ENCODE results near the gene C4B.

C4B gene

DNA sequence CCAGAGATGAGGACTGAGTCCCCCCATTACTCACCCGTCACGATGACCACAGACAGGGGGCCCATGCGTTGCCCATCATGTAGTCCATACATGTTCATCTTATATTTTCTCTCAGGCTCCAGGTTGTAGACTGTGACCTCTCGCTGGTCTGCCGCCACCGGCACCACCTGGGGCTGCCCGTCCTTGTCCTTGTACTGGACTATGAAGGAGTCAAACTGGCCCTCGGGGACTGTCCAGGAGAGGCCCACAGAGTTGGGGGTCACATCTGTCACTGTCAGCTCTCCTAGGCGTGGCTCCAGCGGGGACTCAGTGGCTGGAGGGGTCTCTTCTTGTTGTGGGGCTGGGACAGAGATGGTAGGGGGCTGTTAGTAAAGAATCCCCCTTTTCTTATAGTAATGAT is 59.0 kb downstream of the C4B start:
- Histone ChIP-seq H3K27ac (ENCODE audit: insufficient read depth in 1 of 2, low read depth in 1 of 2, low read length in 2 of 2, poor library complexity in 1 of 2, severe bottlenecking in 2 of 2) (no peak overlapping the region), H3K27me3 (replicated peaks in 2 of 5; ENCODE audit: control insufficient read depth in 4 of 5, insufficient read depth in 5 of 5, low read length in 4 of 5) (peaks cover 0 to 2% (median 0%) of the 10 kb centered on the region in 5 experiments), H3K36me3 (ENCODE audit: control insufficient read depth in 4 of 4, insufficient read depth in 4 of 4, low read length in 3 of 4) (no peaks in the 10 kb centered on the region), H3K4me1 (ENCODE audit: control extremely low read depth in 1 of 4, control insufficient read depth in 4 of 4, insufficient read depth in 4 of 4, low read length in 3 of 4) (no peaks in the 10 kb centered on the region), H3K9me3 (ENCODE audit: control extremely low read depth in 1 of 5, control insufficient read depth in 4 of 5, insufficient read depth in 2 of 5, low read depth in 1 of 5, low read length in 4 of 5) (no peaks in the 10 kb centered on the region), H3K4me3 (ENCODE audit: control insufficient read depth in 1 of 7, extremely low read depth in 1 of 7, insufficient read depth in 4 of 7, low read depth in 2 of 7, low read length in 6 of 7) (no peak overlapping the region)
- ChIA-PET CTCF (no interaction called here), POLR2A (no interaction called here)
- no peak for DNase-seq
- WGBS (ENCODE audit: insufficient coverage) = 94% methylated on average over 5 of the region's 10 CpGs

DNA sequence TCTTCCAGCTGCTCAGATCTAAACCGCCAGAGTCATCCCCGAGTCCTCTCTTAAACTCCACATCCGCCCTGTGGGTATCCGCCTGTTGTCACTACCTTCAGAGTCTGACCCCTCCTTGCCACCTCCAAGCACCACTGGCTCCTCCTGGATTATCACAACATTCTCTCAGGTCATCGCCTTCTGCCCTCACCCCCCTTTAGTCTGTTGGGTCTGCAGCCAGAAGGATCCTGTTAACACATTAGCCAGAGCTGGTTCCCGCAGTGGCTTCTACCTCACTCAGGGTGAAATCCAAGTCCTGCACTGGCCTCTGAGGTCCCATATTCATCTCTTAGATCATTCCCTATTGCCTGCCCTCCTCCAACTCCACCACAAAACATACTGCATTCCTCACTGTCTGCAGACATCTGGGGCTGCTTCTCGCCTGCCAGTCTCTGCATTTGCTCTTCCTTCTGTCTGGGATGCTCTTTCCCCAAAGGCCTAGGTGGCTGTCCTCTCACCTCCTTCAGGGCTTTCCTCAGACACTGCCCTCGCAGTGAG is 60.5 kb downstream of the C4B start:
- DNase-seq = no peak
- Histone ChIP-seq H3K4me1 (ENCODE audit: control extremely low read depth in 1 of 4, control insufficient read depth in 4 of 4, insufficient read depth in 4 of 4, low read length in 3 of 4) (no peaks in the 10 kb centered on the region), H3K36me3 (ENCODE audit: control insufficient read depth in 4 of 4, insufficient read depth in 4 of 4, low read length in 3 of 4) (no peaks in the 10 kb centered on the region), H3K9me3 (ENCODE audit: control extremely low read depth in 1 of 5, control insufficient read depth in 4 of 5, insufficient read depth in 2 of 5, low read depth in 1 of 5, low read length in 4 of 5) (no peaks in the 10 kb centered on the region), H3K27ac (ENCODE audit: insufficient read depth in 1 of 2, low read depth in 1 of 2, low read length in 2 of 2, poor library complexity in 1 of 2, severe bottlenecking in 2 of 2) (no peak overlapping the region), H3K27me3 (replicated peaks in 2 of 5; ENCODE audit: control insufficient read depth in 4 of 5, insufficient read depth in 5 of 5, low read length in 4 of 5) (peaks cover 0 to 2% (median 0%) of the 10 kb centered on the region in 5 experiments), H3K4me3 (ENCODE audit: control insufficient read depth in 1 of 7, extremely low read depth in 1 of 7, insufficient read depth in 4 of 7, low read depth in 2 of 7, low read length in 6 of 7) (no peak overlapping the region)
- WGBS (ENCODE audit: insufficient coverage) = 92% methylated on average over 8 of the region's 8 CpGs
- CTCF ChIA-PET = no interaction called here
- POLR2A ChIA-PET = no interaction called here

GRCh38 chr6:32075781-32076180 is 61.2 kb downstream of the C4B start:
- Histone ChIP-seq H3K27ac (ENCODE audit: insufficient read depth in 1 of 2, low read depth in 1 of 2, low read length in 2 of 2, poor library complexity in 1 of 2, severe bottlenecking in 2 of 2) (no peak overlapping the region), H3K4me3 (ENCODE audit: control insufficient read depth in 1 of 7, extremely low read depth in 1 of 7, insufficient read depth in 4 of 7, low read depth in 2 of 7, low read length in 6 of 7) (no peak overlapping the region)
- POLR2A ChIA-PET = no interaction called here

DNA sequence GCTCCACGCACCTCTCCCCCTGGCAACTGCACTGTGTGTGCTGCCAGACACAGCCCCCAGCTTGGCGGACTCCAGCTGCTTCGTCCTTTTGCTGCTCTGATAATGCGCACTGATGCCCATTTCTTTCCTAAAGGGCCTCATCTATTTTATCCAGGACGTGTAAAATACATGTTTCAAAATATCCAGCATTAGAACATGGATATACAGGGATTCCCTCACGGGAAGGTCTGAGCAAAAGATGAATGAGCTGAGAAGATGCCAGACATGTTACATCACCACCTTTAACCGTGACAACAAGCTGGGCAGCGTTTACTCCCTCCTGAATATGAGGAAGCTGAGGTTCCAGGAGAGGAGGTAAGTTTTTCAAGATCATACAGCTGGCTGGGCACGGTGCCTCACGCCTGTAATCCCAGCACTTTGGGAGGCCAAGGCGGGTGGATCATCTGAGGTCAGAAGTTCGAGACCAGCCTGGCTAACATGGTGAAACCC is 61.8 kb downstream of the C4B start:
- Histone ChIP-seq H3K27me3 (replicated peaks in 2 of 5; ENCODE audit: control insufficient read depth in 4 of 5, insufficient read depth in 5 of 5, low read length in 4 of 5) (peaks cover 0 to 2% (median 0%) of the 10 kb centered on the region in 5 experiments), H3K4me3 (ENCODE audit: control insufficient read depth in 1 of 7, extremely low read depth in 1 of 7, insufficient read depth in 4 of 7, low read depth in 2 of 7, low read length in 6 of 7) (no peak overlapping the region), H3K36me3 (ENCODE audit: control insufficient read depth in 4 of 4, insufficient read depth in 4 of 4, low read length in 3 of 4) (no peaks in the 10 kb centered on the region), H3K9me3 (ENCODE audit: control extremely low read depth in 1 of 5, control insufficient read depth in 4 of 5, insufficient read depth in 2 of 5, low read depth in 1 of 5, low read length in 4 of 5) (no peaks in the 10 kb centered on the region), H3K27ac (ENCODE audit: insufficient read depth in 1 of 2, low read depth in 1 of 2, low read length in 2 of 2, poor library complexity in 1 of 2, severe bottlenecking in 2 of 2) (no peak overlapping the region), H3K4me1 (ENCODE audit: control extremely low read depth in 1 of 4, control insufficient read depth in 4 of 4, insufficient read depth in 4 of 4, low read length in 3 of 4) (no peaks in the 10 kb centered on the region)
- WGBS (ENCODE audit: insufficient coverage) = 87% methylated on average over 3 of the region's 12 CpGs
- CTCF ChIA-PET = interaction anchor here (1.0 kb wide), 1 partner anchor 10 kb away, joined by 3 read pairs; no protein-coding TSS in a partner anchor
- POLR2A ChIA-PET = no interaction called here
- peak in 1 of 3 donors; percentile 14 for DNase-seq

More at GRCh38 chr6:32075781-32076180, 61.2 kb downstream of the C4B start:
- DNase-seq = no peak
- Histone ChIP-seq H3K9me3 (ENCODE audit: control extremely low read depth in 1 of 5, control insufficient read depth in 4 of 5, insufficient read depth in 2 of 5, low read depth in 1 of 5, low read length in 4 of 5) (no peaks in the 10 kb centered on the region), H3K27me3 (replicated peaks in 2 of 5; ENCODE audit: control insufficient read depth in 4 of 5, insufficient read depth in 5 of 5, low read length in 4 of 5) (peaks cover 0 to 2% (median 0%) of the 10 kb centered on the region in 5 experiments), H3K36me3 (ENCODE audit: control insufficient read depth in 4 of 4, insufficient read depth in 4 of 4, low read length in 3 of 4) (no peaks in the 10 kb centered on the region), H3K4me1 (ENCODE audit: control extremely low read depth in 1 of 4, control insufficient read depth in 4 of 4, insufficient read depth in 4 of 4, low read length in 3 of 4) (no peaks in the 10 kb centered on the region)
- 100% methylated on average over 3 of the region's 3 CpGs for WGBS (ENCODE audit: insufficient coverage)
- CTCF ChIA-PET = interaction anchor here (1.0 kb wide), 1 partner anchor 9 kb away, joined by 3 read pairs; no protein-coding TSS in a partner anchor

DNA sequence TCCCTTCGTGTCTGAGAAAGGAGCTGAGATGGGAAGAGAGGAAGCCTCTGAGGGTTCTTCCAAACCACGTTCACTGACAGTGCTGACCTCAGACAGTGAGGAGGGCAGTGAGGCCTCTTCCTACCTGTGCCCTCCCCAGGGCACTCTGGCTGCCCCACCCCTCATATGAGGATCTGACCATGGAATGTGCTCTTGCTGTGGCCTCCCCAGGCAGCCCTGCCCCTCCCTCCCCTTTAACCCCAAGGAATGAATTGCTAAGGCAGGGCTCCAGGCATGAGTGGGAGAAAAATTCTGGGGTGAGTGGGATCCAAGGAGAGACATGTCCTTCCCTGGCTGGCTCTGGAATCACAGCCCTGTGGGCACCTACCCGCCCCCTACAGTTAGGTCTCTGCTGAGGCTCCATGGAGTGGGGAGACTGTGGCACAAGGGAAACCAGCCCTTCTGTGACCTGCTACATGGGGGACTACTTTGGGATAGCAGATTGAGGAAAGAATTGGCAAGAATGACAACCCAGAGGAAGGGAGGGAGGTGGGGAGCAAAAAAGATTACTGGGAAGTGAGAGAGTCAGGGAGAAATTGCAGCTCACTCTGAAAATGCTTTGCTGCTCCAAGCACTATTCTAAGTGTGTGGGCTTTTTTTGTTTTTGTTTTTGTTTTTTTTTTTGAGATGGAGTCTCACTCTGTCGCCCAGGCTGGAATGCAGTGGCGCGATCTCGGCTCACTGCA is 65.1 kb downstream of the C4B start:
- CTCF ChIA-PET = no interaction called here
- H3K4me1 ChIP-seq (ENCODE audit: control extremely low read depth in 1 of 4, control insufficient read depth in 4 of 4, insufficient read depth in 4 of 4, low read length in 3 of 4) = no peaks in the 10 kb centered on the region
- H3K27ac ChIP-seq (ENCODE audit: insufficient read depth in 1 of 2, low read depth in 1 of 2, low read length in 2 of 2, poor library complexity in 1 of 2, severe bottlenecking in 2 of 2) = no peak overlapping the region
- WGBS (ENCODE audit: insufficient coverage) = 79% methylated on average over 5 of the region's 7 CpGs
- H3K36me3 ChIP-seq (ENCODE audit: control insufficient read depth in 4 of 4, insufficient read depth in 4 of 4, low read length in 3 of 4) = no peaks in the 10 kb centered on the region
- POLR2A ChIA-PET = no interaction called here
- no peak for DNase-seq
- peaks cover 0 to 11% (median 0%) of the 10 kb centered on the region in 5 experiments for H3K27me3 ChIP-seq (replicated peaks in 2 of 5; ENCODE audit: control insufficient read depth in 4 of 5, insufficient read depth in 5 of 5, low read length in 4 of 5)
- H3K4me3 ChIP-seq (ENCODE audit: control insufficient read depth in 1 of 7, extremely low read depth in 1 of 7, insufficient read depth in 4 of 7, low read depth in 2 of 7, low read length in 6 of 7) = no peak overlapping the region
- H3K9me3 ChIP-seq (ENCODE audit: control extremely low read depth in 1 of 5, control insufficient read depth in 4 of 5, insufficient read depth in 2 of 5, low read depth in 1 of 5, low read length in 4 of 5) = no peaks in the 10 kb centered on the region

GRCh38 chr6:32081168-32081990 is 66.8 kb downstream of the C4B start:
- 88% methylated on average over 17 of the region's 22 CpGs for WGBS (ENCODE audit: insufficient coverage)
- no peak overlapping the region for H3K27ac ChIP-seq (ENCODE audit: insufficient read depth in 1 of 2, low read depth in 1 of 2, low read length in 2 of 2, poor library complexity in 1 of 2, severe bottlenecking in 2 of 2)
- no peak for DNase-seq
- no peaks in the 10 kb centered on the region for H3K36me3 ChIP-seq (ENCODE audit: control insufficient read depth in 4 of 4, insufficient read depth in 4 of 4, low read length in 3 of 4)
- POLR2A ChIA-PET = no interaction called here
- peaks cover 0 to 15% (median 5%) of the 10 kb centered on the region in 5 experiments for H3K27me3 ChIP-seq (replicated peaks in 2 of 5; ENCODE audit: control insufficient read depth in 4 of 5, insufficient read depth in 5 of 5, low read length in 4 of 5)
- H3K4me1 ChIP-seq (ENCODE audit: control extremely low read depth in 1 of 4, control insufficient read depth in 4 of 4, insufficient read depth in 4 of 4, low read length in 3 of 4) = no peaks in the 10 kb centered on the region
- no peaks in the 10 kb centered on the region for H3K9me3 ChIP-seq (ENCODE audit: control extremely low read depth in 1 of 5, control insufficient read depth in 4 of 5, insufficient read depth in 2 of 5, low read depth in 1 of 5, low read length in 4 of 5)
- CTCF ChIA-PET = no interaction called here
- no peak overlapping the region for H3K4me3 ChIP-seq (ENCODE audit: control insufficient read depth in 1 of 7, extremely low read depth in 1 of 7, insufficient read depth in 4 of 7, low read depth in 2 of 7, low read length in 6 of 7)

Data from common myeloid progenitor, CD34-positive (primary cell).